ENCODE measurements around the gene GOLGA6B. TPM values are rescaled to one million over a fixed set of nuclear protein-coding genes. Genes with fewer than 3 reads are reported as not detected.
"Not testable (repeated sequence)": the region's sequence is repeated elsewhere in the genome, so short reads cannot be mapped to it uniquely, and the experiment has no call there.

GOLGA6B gene
- 0.03 TPM in 1 of 2 replicates, not detected in the other for polyA plus RNA-seq (2012; rRNA removed)
- 0.03 TPM in 1 of 2 replicates, not detected in the other for polyA plus RNA-seq (2012; cell fraction: cytosol; rRNA removed)
- 0.06 and 0.08 TPM in 2 replicates for polyA plus RNA-seq (2012; cell fraction: nucleus; rRNA removed)

- H3K27ac ChIP-seq (ENCODE audit: low read depth in 2 of 2, low read length in 1 of 2); H3K4me2 ChIP-seq; H3K9me3 ChIP-seq; H2AFZ ChIP-seq (ENCODE audit: low read depth); H3K4me1 ChIP-seq (ENCODE audit: control insufficient read depth in 1 of 2, insufficient read depth in 2 of 2, low read depth in 1 of 2, low read length in 1 of 2); POLR2A ChIA-PET; H3F3A ChIP-seq (replicated peaks; ENCODE audit: insufficient read depth); H3K9ac ChIP-seq; DNase-seq; H3K4me3 ChIP-seq (ENCODE audit: low read depth in 2 of 2, low read length in 1 of 2); H3K79me2 ChIP-seq (ENCODE audit: insufficient read depth); H3K36me3 ChIP-seq (replicated peaks in 1 of 2; ENCODE audit: control insufficient read depth in 1 of 2, insufficient read depth in 2 of 2, low read length in 1 of 2); CTCF ChIA-PET; H3K27me3 ChIP-seq (ENCODE audit: insufficient read depth); H3K9me2 ChIP-seq; H4K20me1 ChIP-seq (ENCODE audit: insufficient read depth): not testable (repeated sequence)
- WGBS (ENCODE audit: low lambda C conversion rate), result no CpG with 5 or more reads among the region's 7 CpGs
Observed at GRCh38 chr15:72654397-72654796, at the start of gene GOLGA6B. Gene GOLGA6B (plus strand): TSS chr15:72654697. CDS start chr15:72654738, 41 bp downstream.

- ChIA-PET POLR2A (no interaction called here), CTCF (interaction anchor here (1.5 kb wide), 1 partner anchor 66 kb away, joined by 5 read pairs; no protein-coding TSS in a partner anchor)
- H3K4me3 ChIP-seq (ENCODE audit: low read depth in 2 of 2, low read length in 1 of 2), result no peak overlapping the region
- no peak overlapping the region for H2AFZ ChIP-seq (ENCODE audit: low read depth)
- no peaks in the 10 kb centered on the region for H3K9me3 ChIP-seq
- peak; percentile 24 for DNase-seq
- H3K36me3 ChIP-seq (replicated peaks in 1 of 2; ENCODE audit: control insufficient read depth in 1 of 2, insufficient read depth in 2 of 2, low read length in 1 of 2), result no peaks in the 10 kb centered on the region
- no peaks in the 10 kb centered on the region for H3K4me1 ChIP-seq (ENCODE audit: control insufficient read depth in 1 of 2, insufficient read depth in 2 of 2, low read depth in 1 of 2, low read length in 1 of 2)
- no peak overlapping the region for H3K27ac ChIP-seq (ENCODE audit: low read depth in 2 of 2, low read length in 1 of 2)
- TF ChIP-seq RAD21 (IDR thresholded peaks at IDR 0.05; ENCODE audit: low read length), result no peak
- no peak for TF ChIP-seq MAX (IDR thresholded peaks at IDR 0.05; ENCODE audit: low read depth)
- TF ChIP-seq EZH2phosphoT487 (IDR thresholded peaks at IDR 0.05; ENCODE audit: borderline replicate concordance, low read depth), result no peak
- TF ChIP-seq CTCF (IDR thresholded peaks at IDR 0.05), result no peak
- no peaks in the 10 kb centered on the region for H4K20me1 ChIP-seq (ENCODE audit: insufficient read depth)
- H3F3A ChIP-seq (replicated peaks; ENCODE audit: insufficient read depth), result no peaks in the 10 kb centered on the region
- no peaks in the 10 kb centered on the region for H3K27me3 ChIP-seq (ENCODE audit: insufficient read depth)
- 80% methylated on average over 3 of the region's 4 CpGs for WGBS (ENCODE audit: low lambda C conversion rate)
- H3K79me2 ChIP-seq (ENCODE audit: insufficient read depth), result no peaks in the 10 kb centered on the region
- H3K4me2 ChIP-seq, result no peak overlapping the region
- H3K9ac ChIP-seq, result no peak overlapping the region
- H3K9me2 ChIP-seq, result no peaks in the 10 kb centered on the region
Observed at GRCh38 chr15:72604794-72605193, 49.7 kb upstream of the GOLGA6B start.

GRCh38 chr15:72608084-72608483, 46.4 kb upstream of the GOLGA6B start:
- H4K20me1 ChIP-seq (ENCODE audit: insufficient read depth); H3K4me1 ChIP-seq (ENCODE audit: control insufficient read depth in 1 of 2, insufficient read depth in 2 of 2, low read depth in 1 of 2, low read length in 1 of 2); DNase-seq; H3K27me3 ChIP-seq (ENCODE audit: insufficient read depth); H3K9ac ChIP-seq; H3K27ac ChIP-seq (ENCODE audit: low read depth in 2 of 2, low read length in 1 of 2); H3K4me3 ChIP-seq (ENCODE audit: low read depth in 2 of 2, low read length in 1 of 2); H3K9me3 ChIP-seq; H3K79me2 ChIP-seq (ENCODE audit: insufficient read depth); H3K36me3 ChIP-seq (replicated peaks in 1 of 2; ENCODE audit: control insufficient read depth in 1 of 2, insufficient read depth in 2 of 2, low read length in 1 of 2); H3F3A ChIP-seq (replicated peaks; ENCODE audit: insufficient read depth); H3K4me2 ChIP-seq; H2AFZ ChIP-seq (ENCODE audit: low read depth); POLR2A ChIA-PET; H3K9me2 ChIP-seq: not testable (repeated sequence)
- 81% methylated on average over 3 of the region's 3 CpGs for WGBS (ENCODE audit: low lambda C conversion rate)
- CTCF ChIA-PET, result interaction anchor here (0.9 kb wide), 1 partner anchor 8 kb away, joined by 4 read pairs; no protein-coding TSS in a partner anchor

Measured in SK-N-SH (cell line).